ENCODE data around the gene NTRK3.

GRCh38 chr15:88031461-88031860 is 225.1 kb downstream of the NTRK3 start:
- TF ChIP-seq, protein P1, sequence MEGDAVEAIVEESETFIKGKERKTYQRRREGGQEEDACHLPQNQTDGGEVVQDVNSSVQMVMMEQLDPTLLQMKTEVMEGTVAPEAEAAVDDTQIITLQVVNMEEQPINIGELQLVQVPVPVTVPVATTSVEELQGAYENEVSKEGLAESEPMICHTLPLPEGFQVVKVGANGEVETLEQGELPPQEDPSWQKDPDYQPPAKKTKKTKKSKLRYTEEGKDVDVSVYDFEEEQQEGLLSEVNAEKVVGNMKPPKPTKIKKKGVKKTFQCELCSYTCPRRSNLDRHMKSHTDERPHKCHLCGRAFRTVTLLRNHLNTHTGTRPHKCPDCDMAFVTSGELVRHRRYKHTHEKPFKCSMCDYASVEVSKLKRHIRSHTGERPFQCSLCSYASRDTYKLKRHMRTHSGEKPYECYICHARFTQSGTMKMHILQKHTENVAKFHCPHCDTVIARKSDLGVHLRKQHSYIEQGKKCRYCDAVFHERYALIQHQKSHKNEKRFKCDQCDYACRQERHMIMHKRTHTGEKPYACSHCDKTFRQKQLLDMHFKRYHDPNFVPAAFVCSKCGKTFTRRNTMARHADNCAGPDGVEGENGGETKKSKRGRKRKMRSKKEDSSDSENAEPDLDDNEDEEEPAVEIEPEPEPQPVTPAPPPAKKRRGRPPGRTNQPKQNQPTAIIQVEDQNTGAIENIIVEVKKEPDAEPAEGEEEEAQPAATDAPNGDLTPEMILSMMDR (IDR thresholded peaks at IDR 0.05; ENCODE audit: poor library complexity, severe bottlenecking), result no peak
- no peak for TF ChIP-seq POLR2AphosphoS5 (IDR thresholded peaks at IDR 0.05)

Data from neural cell (in vitro differentiated cells).